HG03135 (cell line): ENCODE results near the gene CARD10.

Experiments
- ATAC-seq: cut with Tn5 transposase; IDR thresholded peaks from one replicate; pipeline ENCODE4 v1.9.1; 2021; ENCODE audit warnings: mild to moderate bottlenecking, moderate library complexity; ENCODE audit not compliant: unreplicated experiment

CARD10 gene

GRCh38 chr22:37504964-37505363 lies 14.3 kb downstream of the CARD10 start:
- ATAC-seq: no peak

GRCh38 chr22:37503850-37504249 lies 15.4 kb downstream of the CARD10 start:
- no peak for ATAC-seq

- no peak for ATAC-seq
These were observed 16.0 kb downstream of the CARD10 start for GRCh38 chr22:37503183-37503683.

GRCh38 chr22:37502342-37503182 lies 16.7 kb downstream of the CARD10 start:
- ATAC-seq: no peak

- ATAC-seq: no peak
These were observed 17.4 kb downstream of the CARD10 start for GRCh38 chr22:37501610-37502341.

GRCh38 chr22:37500745-37501609 lies 18.2 kb downstream of the CARD10 start:
- no peak for ATAC-seq

GRCh38 chr22:37499789-37500540 lies 19.2 kb downstream of the CARD10 start:
- no peak for ATAC-seq

GRCh38 chr22:37499027-37499707 lies 20.0 kb downstream of the CARD10 start:
- no peak for ATAC-seq

- ATAC-seq: no peak
These were observed 20.8 kb downstream of the CARD10 start for GRCh38 chr22:37498289-37498909.

- ATAC-seq: no peak
These were observed 22.1 kb downstream of the CARD10 start for GRCh38 chr22:37497062-37497599.

GRCh38 chr22:37496651-37497050 lies 22.6 kb downstream of the CARD10 start:
- no peak for ATAC-seq

GRCh38 chr22:37493979-37494378 lies 25.2 kb downstream of the CARD10 start:
- ATAC-seq: no peak

- ATAC-seq: no peak
These were observed 26.5 kb downstream of the CARD10 start for GRCh38 chr22:37492428-37493344.

- ATAC-seq: no peak
These were observed 27.4 kb downstream of the CARD10 start for GRCh38 chr22:37491559-37492427.

- ATAC-seq: no peak
These were observed 28.1 kb downstream of the CARD10 start for GRCh38 chr22:37491106-37491505.

- no peak for ATAC-seq
These were observed 29.2 kb downstream of the CARD10 start for GRCh38 chr22:37489983-37490382.
